Heart right ventricle (tissue), 16 donors: ENCODE results near the gene COL4A2. TPM values are rescaled to one million over a fixed set of nuclear protein-coding genes. Genes with fewer than 3 reads are reported as not detected.

ENCODE experiments used
- ATAC-seq, 8 donors: fragments of 200-7000 bp; cut with Tn5 transposase; one replicate each; pipeline ENCODE4 v1.9.1; 2020; ENCODE audit warnings: mild to moderate bottlenecking in 8 of 8, moderate library complexity in 8 of 8, moderate number of reproducible peaks in 1 of 8
- DNase-seq, 2 donors: peaks; one replicate each; pipeline ENCODE4 v3.0.0-alpha.2; 2020
- H3K27ac ChIP-seq, 10 donors: fragments of 200-600 bp; sonication (generic) in 2 of 10; one replicate each; pipeline versions ENCODE4 v1.5.0 to v1.8.0; 2020 to 2022; ENCODE audit warnings: mild to moderate bottlenecking in 3 of 10
- H3K27me3 ChIP-seq, 7 donors: fragments of 200-600 bp; one replicate each; pipeline ENCODE4 v1.8.0; 2021 to 2022; ENCODE audit warnings: mild to moderate bottlenecking in 2 of 7
- H3K36me3 ChIP-seq, 9 donors: fragments of 200-600 bp; sonication (generic) in 1 of 9; one replicate each; pipeline versions ENCODE4 v1.5.0 to v1.8.0; 2020 to 2022; ENCODE audit warnings: mild to moderate bottlenecking in 2 of 9
- H3K4me1 ChIP-seq, 9 donors: fragments of 200-600 bp; sonication (generic) in 1 of 9; one replicate each; pipeline versions ENCODE4 v1.5.0 to v1.8.0; 2020 to 2022; ENCODE audit warnings: mild to moderate bottlenecking in 4 of 9
- H3K4me3 ChIP-seq, 10 donors: fragments of 200-600 bp; sonication (generic) in 2 of 10; one replicate each; pipeline versions ENCODE4 v1.5.0 to v1.8.0; 2020 to 2022; ENCODE audit warnings: mild to moderate bottlenecking in 7 of 10, moderate library complexity in 2 of 10
- H3K9me3 ChIP-seq, 11 donors: fragments of 200-600 bp in 10 of 11; sonication (generic) in 2 of 11; one replicate each; pipeline versions ENCODE4 v1.5.0 to v1.8.0; 2013 to 2022; ENCODE audit warnings: mild to moderate bottlenecking in 2 of 11, control low read depth in 1 of 11, moderate library complexity in 1 of 11
- CTCF ChIP-seq, 9 donors: fragments of 200-600 bp; sonication (generic) in 2 of 9; IDR thresholded peaks; one replicate each; pipeline versions ENCODE4 v1.5.0 to v1.8.0; 2021 to 2022; ENCODE audit warnings: antibody characterized with exemption in 9 of 9, mild to moderate bottlenecking in 5 of 9, moderate library complexity in 1 of 9
- WGBS, 2 donors: extraction: QIAGEN DNeasy Blood & Tissue Kit; methylation state at CpG; one replicate each; pipeline ENCODE4 v1.1.7; 2013; ENCODE audit warnings: inconsistent platforms in 1 of 2; 5-methylcytosine and 5-hydroxymethylcytosine counted together
- intact Hi-C, 10 donors: fragments of 100-400 bp; cut with DNase I; formaldehyde crosslinking; loops; one replicate each; pipeline versions ENCODE4 v1.11.1 to v1.14.2; 2022
- polyA plus RNA-seq, 2 donors: library from polyadenylated mRNA; stranded (reverse); fragments of 200-250 nt; gene quantifications; one replicate each; pipeline ENCODE4 v1.2.3, GENCODE V29; 2013
- total RNA-seq, 10 donors: library from RNA; stranded (reverse); fragmentation: NEBNext Ultra II Directional in 3 of 10; extraction: Animal tissue kit (Norgen Biotek cat#: 25700) in 3 of 10; gene quantifications; one replicate each; pipeline versions ENCODE4 v1.2.1 to v1.2.4, GENCODE V29; 2021 to 2023
- donor health status: Arrhythmogenic right ventricular cardiomyopathy.
- donor health status: ischemic (EF 13 %, LVEDD 7.1; RV severe dilation, severe dysfunction).
- donor health status: healthy with polysubstance abuse.
- donor health status: DM: no; HTN: yes; CAD: no.
- donor health status: DM: no; HTN: no; CAD: no.
- donor health status: ischemic (EF 25% LVEDD 6.9; RV normal size, moderate dysfunction).
- donor health status: ischemic (EF 25% LVEDD 5.7; RV mildly dilated, moderate dysfunction).
- donor health status: healthy.
- donor health status: DM: yes; HTN: yes; CAD: no.
- donor health status: Ischemic cardiomyopathy.
- donor health status: ischemic (EF 35%, LVEDD 5.7; RV mildly dilated, moderate dysfunction).
- donor health status: nonischemic (EF 11% LVEDD 7.7; RV severe dilation, severe dysfunction).
- donor health status: DM: yes; HTN: yes; CAD: no.
- donor health status: PGD.
- donor health status: ischemic (EF 29% LVEDD 5.4; RV normal size, mild dysfunction).
- donor health status: nonischemic (EF 23%, LVEDD 6.1; RV moderate dilation, normal function).

Gene COL4A2
- total and polyA plus RNA-seq, 12 donors: 81.7 to 301 (median 128) TPM

- ATAC-seq (no peak), DNase-seq (no peak)
- intact Hi-C loops: loop anchor here in 1 of 10 donors (10.0 kb wide), 1 partner anchor 106 kb away; no protein-coding TSS in a partner anchor
- Histone ChIP-seq H3K9me3 (no peaks in the 10 kb centered on the region), H3K27ac (no peak overlapping the region), H3K36me3 (peaks cover 0 to 100% (median 69%) of the 10 kb centered on the region in 9 donors), H3K4me1 (peaks cover 0 to 35% (median 6%) of the 10 kb centered on the region in 9 donors), H3K27me3 (no peaks in the 10 kb centered on the region), H3K4me3 (no peak overlapping the region)
- 92% methylated on average over 8 of the region's 8 CpGs for WGBS, 2 donors
- TF ChIP-seq CTCF (IDR thresholded peaks at IDR 0.05): no peak
These were observed 162.0 kb downstream of the COL4A2 start for GRCh38 chr13:110468986-110469495.

DNA sequence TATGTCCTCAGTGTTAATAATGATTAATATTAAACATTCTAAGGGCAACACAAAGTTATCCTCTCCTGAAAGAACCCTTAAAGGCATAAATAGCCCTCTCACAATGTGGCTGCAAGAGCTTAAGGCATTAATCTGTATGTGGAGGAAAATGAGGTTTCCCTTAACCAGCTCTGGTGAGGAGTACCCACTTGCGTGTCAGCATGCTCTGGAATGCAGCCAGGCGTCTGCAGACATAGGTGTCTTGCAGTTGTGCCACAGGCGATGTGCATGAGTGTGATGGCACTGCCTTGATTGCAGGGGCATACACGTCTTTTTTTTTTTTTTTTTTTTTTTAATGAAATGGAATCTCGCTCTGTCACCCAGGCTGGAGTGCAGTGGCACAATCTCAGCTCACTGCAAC, 162.5 kb downstream of the COL4A2 start:
- ATAC-seq (no peak), DNase-seq (no peak)
- WGBS, 2 donors: 72 to 75% methylated on average over 5 of the region's 5 CpGs
- peaks cover 0 to 100% (median 69%) of the 10 kb centered on the region in 9 donors for H3K36me3 ChIP-seq
- intact Hi-C loops: loop anchor here in 1 of 10 donors (10.0 kb wide), 1 partner anchor 105 kb away; no protein-coding TSS in a partner anchor
- no peak for TF ChIP-seq CTCF (IDR thresholded peaks at IDR 0.05)
- peaks cover 0 to 29% (median 6%) of the 10 kb centered on the region in 9 donors for H3K4me1 ChIP-seq
- H3K4me3 ChIP-seq: no peak overlapping the region
- H3K27me3 ChIP-seq: no peaks in the 10 kb centered on the region
- no peak overlapping the region for H3K27ac ChIP-seq
- H3K9me3 ChIP-seq: no peaks in the 10 kb centered on the region

- Histone ChIP-seq H3K36me3 (peaks cover 0 to 100% (median 72%) of the 10 kb centered on the region in 9 donors), H3K9me3 (no peaks in the 10 kb centered on the region), H3K4me3 (no peak overlapping the region), H3K4me1 (peaks cover 0 to 28% (median 6%) of the 10 kb centered on the region in 9 donors), H3K27ac (peak overlapping the region in 2 of 10 donors; percentile 2 to 59), H3K27me3 (no peaks in the 10 kb centered on the region)
- ATAC-seq: no peak
- no peak for DNase-seq
- intact Hi-C loops: no loop called here
- TF ChIP-seq CTCF (IDR thresholded peaks at IDR 0.05): no peak
- WGBS, 2 donors: 72 to 74% methylated on average over 14 of the region's 14 CpGs
These were observed 163.4 kb downstream of the COL4A2 start for GRCh38 chr13:110470272-110471009.

- DNase-seq: no peak
- 67 to 70% methylated on average over 14 of the region's 14 CpGs for WGBS, 2 donors
- no peak for TF ChIP-seq CTCF (IDR thresholded peaks at IDR 0.05)
- intact Hi-C loops: no loop called here
- H3K9me3 ChIP-seq: no peaks in the 10 kb centered on the region
- peak overlapping the region in 6 of 10 donors; percentile 1 to 67 (median 26) for H3K27ac ChIP-seq
- H3K4me3 ChIP-seq: no peak overlapping the region
- peak in 5 of 8 donors; percentile 10 to 41 (median 28) for ATAC-seq
- H3K36me3 ChIP-seq: peaks cover 0 to 100% (median 70%) of the 10 kb centered on the region in 9 donors
- H3K27me3 ChIP-seq: no peaks in the 10 kb centered on the region
- H3K4me1 ChIP-seq: peaks cover 0 to 32% (median 6%) of the 10 kb centered on the region in 9 donors
These were observed 164.2 kb downstream of the COL4A2 start for GRCh38 chr13:110471156-110471832.
